ENCODE data around the gene ACTN1.

Gene ACTN1

GRCh38 chr14:68945585-68946488 is 33.3 kb downstream of the ACTN1 start:
- no peak overlapping the region for H3K9ac ChIP-seq (ENCODE audit: low read depth, low read length)
- no peaks in the 10 kb centered on the region for H3K36me3 ChIP-seq (ENCODE audit: control insufficient read depth, insufficient read depth, low read length)
- no peaks in the 10 kb centered on the region for H3K27me3 ChIP-seq (ENCODE audit: control insufficient read depth, insufficient read depth, low read length)
- no peaks in the 10 kb centered on the region for H3K9me3 ChIP-seq (ENCODE audit: control insufficient read depth, insufficient read depth, low read length)
- peaks cover 30% of the 10 kb centered on the region for H3K4me1 ChIP-seq (ENCODE audit: control insufficient read depth, insufficient read depth, low read length)
- no peak overlapping the region for H3K4me3 ChIP-seq (ENCODE audit: low read depth, low read length)

GRCh38 chr14:68945190-68945584 is 33.9 kb downstream of the ACTN1 start:
- H3K36me3 ChIP-seq (ENCODE audit: control insufficient read depth, insufficient read depth, low read length), result no peaks in the 10 kb centered on the region
- no peaks in the 10 kb centered on the region for H3K27me3 ChIP-seq (ENCODE audit: control insufficient read depth, insufficient read depth, low read length)
- H3K9me3 ChIP-seq (ENCODE audit: control insufficient read depth, insufficient read depth, low read length), result no peaks in the 10 kb centered on the region
- no peak overlapping the region for H3K9ac ChIP-seq (ENCODE audit: low read depth, low read length)
- no peak overlapping the region for H3K4me3 ChIP-seq (ENCODE audit: low read depth, low read length)
- peaks cover 33% of the 10 kb centered on the region for H3K4me1 ChIP-seq (ENCODE audit: control insufficient read depth, insufficient read depth, low read length)

GRCh38 chr14:68944162-68944561 is 34.9 kb downstream of the ACTN1 start:
- Histone ChIP-seq H3K9ac (ENCODE audit: low read depth, low read length) (no peak overlapping the region), H3K9me3 (ENCODE audit: control insufficient read depth, insufficient read depth, low read length) (no peaks in the 10 kb centered on the region), H3K36me3 (ENCODE audit: control insufficient read depth, insufficient read depth, low read length) (no peaks in the 10 kb centered on the region), H3K27me3 (ENCODE audit: control insufficient read depth, insufficient read depth, low read length) (no peaks in the 10 kb centered on the region), H3K4me3 (ENCODE audit: low read depth, low read length) (no peak overlapping the region), H3K4me1 (ENCODE audit: control insufficient read depth, insufficient read depth, low read length) (peaks cover 33% of the 10 kb centered on the region)

- Histone ChIP-seq H3K36me3 (ENCODE audit: control insufficient read depth, insufficient read depth, low read length) (no peaks in the 10 kb centered on the region), H3K4me3 (ENCODE audit: low read depth, low read length) (no peak overlapping the region), H3K9ac (ENCODE audit: low read depth, low read length) (no peak overlapping the region), H3K4me1 (ENCODE audit: control insufficient read depth, insufficient read depth, low read length) (peaks cover 30% of the 10 kb centered on the region), H3K9me3 (ENCODE audit: control insufficient read depth, insufficient read depth, low read length) (no peaks in the 10 kb centered on the region), H3K27me3 (ENCODE audit: control insufficient read depth, insufficient read depth, low read length) (no peaks in the 10 kb centered on the region)
Observed at GRCh38 chr14:68943107-68943506, 36.0 kb downstream of the ACTN1 start.

- no peaks in the 10 kb centered on the region for H3K27me3 ChIP-seq (ENCODE audit: control insufficient read depth, insufficient read depth, low read length)
- H3K4me1 ChIP-seq (ENCODE audit: control insufficient read depth, insufficient read depth, low read length), result peaks cover 30% of the 10 kb centered on the region
- no peaks in the 10 kb centered on the region for H3K36me3 ChIP-seq (ENCODE audit: control insufficient read depth, insufficient read depth, low read length)
- H3K9me3 ChIP-seq (ENCODE audit: control insufficient read depth, insufficient read depth, low read length), result no peaks in the 10 kb centered on the region
- no peak overlapping the region for H3K4me3 ChIP-seq (ENCODE audit: low read depth, low read length)
- no peak overlapping the region for H3K9ac ChIP-seq (ENCODE audit: low read depth, low read length)
Observed at GRCh38 chr14:68942296-68943035, 36.6 kb downstream of the ACTN1 start.

- Histone ChIP-seq H3K4me1 (ENCODE audit: control insufficient read depth, insufficient read depth, low read length) (peaks cover 31% of the 10 kb centered on the region), H3K36me3 (ENCODE audit: control insufficient read depth, insufficient read depth, low read length) (no peaks in the 10 kb centered on the region), H3K9ac (ENCODE audit: low read depth, low read length) (no peak overlapping the region)
Observed at GRCh38 chr14:68941820-68942219, 37.3 kb downstream of the ACTN1 start.

GRCh38 chr14:68940614-68941185 is 38.4 kb downstream of the ACTN1 start:
- Histone ChIP-seq H3K36me3 (ENCODE audit: control insufficient read depth, insufficient read depth, low read length) (no peaks in the 10 kb centered on the region), H3K9me3 (ENCODE audit: control insufficient read depth, insufficient read depth, low read length) (no peaks in the 10 kb centered on the region), H3K4me1 (ENCODE audit: control insufficient read depth, insufficient read depth, low read length) (peaks cover 37% of the 10 kb centered on the region), H3K27me3 (ENCODE audit: control insufficient read depth, insufficient read depth, low read length) (no peaks in the 10 kb centered on the region), H3K4me3 (ENCODE audit: low read depth, low read length) (no peak overlapping the region), H3K9ac (ENCODE audit: low read depth, low read length) (no peak overlapping the region)

More at GRCh38 chr14:68941820-68942219, 37.3 kb downstream of the ACTN1 start:
- Histone ChIP-seq H3K27me3 (ENCODE audit: control insufficient read depth, insufficient read depth, low read length) (no peaks in the 10 kb centered on the region), H3K4me3 (ENCODE audit: low read depth, low read length) (no peak overlapping the region), H3K9me3 (ENCODE audit: control insufficient read depth, insufficient read depth, low read length) (no peaks in the 10 kb centered on the region)

- no peaks in the 10 kb centered on the region for H3K27me3 ChIP-seq (ENCODE audit: control insufficient read depth, insufficient read depth, low read length)
- no peaks in the 10 kb centered on the region for H3K9me3 ChIP-seq (ENCODE audit: control insufficient read depth, insufficient read depth, low read length)
- H3K36me3 ChIP-seq (ENCODE audit: control insufficient read depth, insufficient read depth, low read length), result no peaks in the 10 kb centered on the region
- H3K9ac ChIP-seq (ENCODE audit: low read depth, low read length), result no peak overlapping the region
- H3K4me3 ChIP-seq (ENCODE audit: low read depth, low read length), result no peak overlapping the region
- peaks cover 33% of the 10 kb centered on the region for H3K4me1 ChIP-seq (ENCODE audit: control insufficient read depth, insufficient read depth, low read length)
Observed at GRCh38 chr14:68939893-68940613, 39.0 kb downstream of the ACTN1 start.

GRCh38 chr14:68939181-68939892 is 39.8 kb downstream of the ACTN1 start:
- H3K9me3 ChIP-seq (ENCODE audit: control insufficient read depth, insufficient read depth, low read length), result no peaks in the 10 kb centered on the region
- no peaks in the 10 kb centered on the region for H3K27me3 ChIP-seq (ENCODE audit: control insufficient read depth, insufficient read depth, low read length)
- no peaks in the 10 kb centered on the region for H3K36me3 ChIP-seq (ENCODE audit: control insufficient read depth, insufficient read depth, low read length)
- H3K4me3 ChIP-seq (ENCODE audit: low read depth, low read length), result no peak overlapping the region
- peaks cover 33% of the 10 kb centered on the region for H3K4me1 ChIP-seq (ENCODE audit: control insufficient read depth, insufficient read depth, low read length)
- H3K9ac ChIP-seq (ENCODE audit: low read depth, low read length), result peak overlapping the region; percentile 39

GRCh38 chr14:68938271-68939150 is 40.6 kb downstream of the ACTN1 start:
- no peaks in the 10 kb centered on the region for H3K27me3 ChIP-seq (ENCODE audit: control insufficient read depth, insufficient read depth, low read length)
- no peak overlapping the region for H3K4me3 ChIP-seq (ENCODE audit: low read depth, low read length)
- H3K4me1 ChIP-seq (ENCODE audit: control insufficient read depth, insufficient read depth, low read length), result peaks cover 31% of the 10 kb centered on the region
- no peaks in the 10 kb centered on the region for H3K9me3 ChIP-seq (ENCODE audit: control insufficient read depth, insufficient read depth, low read length)
- no peaks in the 10 kb centered on the region for H3K36me3 ChIP-seq (ENCODE audit: control insufficient read depth, insufficient read depth, low read length)
- H3K9ac ChIP-seq (ENCODE audit: low read depth, low read length), result peak overlapping the region; percentile 39

Data from iPS-15b (cell line).